ENCODE results near the gene CXCR5.
"Not testable (repeated sequence)": the region's sequence is repeated elsewhere in the genome, so short reads cannot be mapped to it uniquely, and the experiment has no call there.

The CXCR5 gene, protein sequence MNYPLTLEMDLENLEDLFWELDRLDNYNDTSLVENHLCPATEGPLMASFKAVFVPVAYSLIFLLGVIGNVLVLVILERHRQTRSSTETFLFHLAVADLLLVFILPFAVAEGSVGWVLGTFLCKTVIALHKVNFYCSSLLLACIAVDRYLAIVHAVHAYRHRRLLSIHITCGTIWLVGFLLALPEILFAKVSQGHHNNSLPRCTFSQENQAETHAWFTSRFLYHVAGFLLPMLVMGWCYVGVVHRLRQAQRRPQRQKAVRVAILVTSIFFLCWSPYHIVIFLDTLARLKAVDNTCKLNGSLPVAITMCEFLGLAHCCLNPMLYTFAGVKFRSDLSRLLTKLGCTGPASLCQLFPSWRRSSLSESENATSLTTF

GRCh38 chr11:118883368-118884071 lies at the start of gene CXCR5:
Gene CXCR5, plus strand, starts transcription at chr11:118883892. Its CDS starts 50 bp downstream, at chr11:118883942.
- DNase-seq (ENCODE audit: low read depth in 2 of 2): no peak

GRCh38 chr11:118834427-118835028 lies 49.2 kb upstream of the CXCR5 start:
- DNase-seq (ENCODE audit: low read depth in 2 of 2): no peak

GRCh38 chr11:118837868-118838267 lies 45.8 kb upstream of the CXCR5 start:
- DNase-seq (ENCODE audit: low read depth in 2 of 2): no peak

- DNase-seq (ENCODE audit: low read depth in 2 of 2): no peak
These were observed 44.7 kb upstream of the CXCR5 start for GRCh38 chr11:118838905-118839553.

DNA sequence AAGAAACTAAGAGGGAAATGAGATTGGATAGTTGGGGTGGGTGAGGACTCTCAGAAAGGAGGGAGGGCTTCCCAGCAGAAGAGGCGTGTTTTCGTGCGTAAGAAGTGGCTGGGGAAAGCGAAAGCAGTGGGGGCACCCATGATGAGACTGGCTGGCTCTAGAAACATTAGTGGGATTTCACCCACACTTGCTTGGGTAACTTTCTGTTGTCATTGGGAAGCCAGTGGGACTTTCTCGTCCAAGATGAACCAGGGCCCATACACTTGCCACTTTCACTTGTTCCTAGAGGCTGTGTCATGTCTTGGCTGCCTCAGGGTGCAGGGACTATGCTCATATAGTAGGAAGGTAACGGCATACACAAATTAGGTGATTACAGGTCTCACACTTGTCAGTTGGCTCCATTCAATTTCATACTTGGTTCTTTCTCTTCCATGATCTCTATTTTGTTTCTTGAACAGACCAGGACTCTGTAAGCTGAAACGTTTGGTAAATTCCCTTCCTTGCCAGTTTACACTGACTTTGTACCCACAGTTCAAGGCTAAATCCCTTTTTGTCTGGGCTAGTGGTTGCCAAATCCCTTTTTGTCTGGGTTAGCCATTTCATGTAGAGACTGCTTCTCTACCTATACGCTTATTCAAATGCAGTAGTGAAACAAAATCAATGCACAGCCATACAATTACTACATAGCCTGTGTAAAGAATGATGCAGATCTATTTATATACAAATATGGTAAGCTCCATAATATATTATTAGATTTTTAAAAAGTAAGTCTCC lies 42.0 kb upstream of the CXCR5 start:
- peak in 1 of 2 donors; percentile 8 for DNase-seq (ENCODE audit: low read depth in 2 of 2)

- DNase-seq (ENCODE audit: low read depth in 2 of 2): no peak
These were observed 41.3 kb upstream of the CXCR5 start for GRCh38 chr11:118842369-118842768.

GRCh38 chr11:118842843-118843242 lies 40.8 kb upstream of the CXCR5 start:
- DNase-seq (ENCODE audit: low read depth in 2 of 2): not testable (repeated sequence)

DNA sequence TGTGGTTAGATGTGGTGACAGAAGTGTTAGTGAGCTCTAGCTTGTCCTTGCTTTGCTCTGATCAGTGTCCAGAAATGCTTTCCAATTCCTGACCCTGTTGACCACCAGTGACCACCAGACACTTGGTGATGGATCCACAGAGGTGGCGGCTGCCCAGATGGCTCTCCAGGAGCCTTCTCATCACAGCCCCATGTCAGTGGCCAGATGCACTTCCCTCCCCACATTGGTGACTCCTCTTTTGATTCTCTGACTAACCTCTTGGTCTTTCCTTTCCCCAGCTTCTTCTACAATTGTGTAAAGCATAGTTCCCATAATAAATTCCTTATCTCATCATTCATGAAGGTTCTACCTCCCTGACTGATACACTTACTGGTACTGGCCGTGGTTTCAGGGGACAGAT lies 40.1 kb upstream of the CXCR5 start:
- DNase-seq (ENCODE audit: low read depth in 2 of 2): no peak

DNA sequence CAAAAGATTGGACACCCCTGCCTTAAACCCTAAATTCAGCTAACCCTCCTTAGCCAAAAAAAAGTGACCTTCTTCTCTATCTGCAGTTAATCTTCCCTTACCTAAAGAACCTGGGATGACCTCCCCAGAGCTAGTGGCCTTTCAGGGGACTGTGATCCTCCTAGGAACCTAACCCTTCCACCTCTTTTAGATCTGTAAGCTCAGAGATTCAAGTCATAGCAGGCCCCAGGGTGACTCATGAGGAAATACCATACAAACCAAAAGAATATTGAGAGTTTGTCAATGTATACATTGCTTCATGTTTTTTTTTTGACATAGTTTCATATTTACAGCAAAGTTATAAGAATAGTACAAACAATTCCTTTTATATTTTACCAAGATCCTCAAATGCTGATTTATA lies 38.3 kb upstream of the CXCR5 start:
- DNase-seq (ENCODE audit: low read depth in 2 of 2): no peak

GRCh38 chr11:118846181-118846935 lies 37.3 kb upstream of the CXCR5 start:
- DNase-seq (ENCODE audit: low read depth in 2 of 2): no peak

DNA sequence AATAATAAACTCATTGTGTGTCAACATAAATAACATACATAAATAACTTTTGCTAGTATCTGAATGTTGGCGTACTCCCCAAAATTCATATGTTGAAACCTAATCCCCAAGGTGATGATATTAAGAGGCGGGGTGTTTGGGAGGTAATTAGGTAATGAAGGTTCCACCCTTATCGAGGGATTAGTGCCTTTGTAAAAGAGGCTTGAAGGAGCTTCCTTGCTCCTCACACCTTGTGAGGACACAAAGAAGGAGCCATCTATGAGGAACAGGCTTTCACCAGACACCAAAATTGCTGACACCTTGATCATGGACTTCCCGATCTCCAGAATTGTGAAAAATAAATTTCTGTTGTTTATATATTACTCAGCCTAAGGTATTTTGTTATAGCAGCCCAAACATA lies 33.9 kb upstream of the CXCR5 start:
- no peak for DNase-seq (ENCODE audit: low read depth in 2 of 2)

GRCh38 chr11:118851970-118852369 lies 31.7 kb upstream of the CXCR5 start:
- no peak for DNase-seq (ENCODE audit: low read depth in 2 of 2)

DNA sequence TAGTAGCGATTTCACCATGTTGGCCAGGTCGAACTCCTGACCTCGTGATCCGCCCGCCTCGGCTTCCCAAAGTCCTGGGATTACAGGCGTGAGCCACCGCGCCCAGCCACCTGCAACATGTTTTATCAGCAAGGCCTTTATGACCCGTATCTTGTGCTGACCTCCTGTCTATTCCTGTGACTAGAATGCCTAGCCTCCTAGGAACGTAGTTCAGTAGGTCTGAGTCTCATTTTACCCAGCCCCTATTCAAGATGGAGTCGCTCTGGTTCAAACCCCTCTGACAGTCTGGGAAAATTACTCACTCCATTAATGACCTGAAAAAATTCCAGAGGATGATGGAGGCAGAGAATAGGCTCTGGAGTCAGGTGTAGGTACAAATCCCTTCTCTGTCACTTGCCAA lies 30.0 kb upstream of the CXCR5 start:
- DNase-seq (ENCODE audit: low read depth in 2 of 2): no peak

DNA sequence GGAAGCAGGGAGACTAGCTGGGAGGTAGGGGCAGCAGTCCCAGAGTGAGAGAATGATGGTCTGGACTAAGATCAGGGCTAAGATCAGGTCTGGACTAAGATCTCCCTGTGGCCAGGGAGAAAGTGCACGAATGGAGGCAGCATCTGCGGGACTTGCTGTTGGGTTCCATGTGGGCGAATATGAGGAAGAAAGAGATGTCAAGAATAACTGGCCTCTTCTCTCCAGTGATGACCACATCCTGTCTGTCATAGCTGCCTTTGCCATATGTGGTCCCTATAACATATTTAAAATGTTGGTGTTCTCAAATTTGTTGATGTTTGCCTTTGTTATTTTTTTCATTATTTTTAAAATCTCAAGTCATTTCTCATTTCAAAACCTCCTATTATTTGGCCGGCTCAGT lies 27.4 kb upstream of the CXCR5 start:
- DNase-seq (ENCODE audit: low read depth in 2 of 2): no peak

- DNase-seq (ENCODE audit: low read depth in 2 of 2): no peak
These were observed 26.3 kb upstream of the CXCR5 start for GRCh38 chr11:118857385-118857784.

- DNase-seq (ENCODE audit: low read depth in 2 of 2): no peak
These were observed 23.7 kb upstream of the CXCR5 start for GRCh38 chr11:118859973-118860372.

DNA sequence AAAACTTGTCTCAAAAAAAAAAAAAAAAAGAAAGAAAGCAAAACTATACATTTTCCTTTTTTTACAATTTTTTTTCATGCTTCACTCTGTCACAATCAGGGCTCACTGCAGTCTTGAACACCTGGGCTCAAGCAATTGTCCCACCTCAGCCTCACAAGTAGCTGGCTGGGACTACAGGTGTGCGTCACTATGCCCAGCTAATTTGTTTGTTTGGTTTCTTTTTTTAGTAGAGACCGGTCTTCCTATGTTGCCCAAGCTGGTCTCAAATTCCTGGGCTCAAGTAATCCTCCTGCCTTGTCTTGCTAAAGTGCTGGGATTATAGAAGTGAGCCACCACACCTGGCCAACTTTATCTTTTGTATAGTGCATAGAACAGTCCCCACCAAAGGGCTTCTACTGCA lies 15.0 kb upstream of the CXCR5 start:
- DNase-seq (ENCODE audit: low read depth in 2 of 2): no peak

- DNase-seq (ENCODE audit: low read depth in 2 of 2): no peak
These were observed 13.0 kb upstream of the CXCR5 start for GRCh38 chr11:118870396-118871343.

DNA sequence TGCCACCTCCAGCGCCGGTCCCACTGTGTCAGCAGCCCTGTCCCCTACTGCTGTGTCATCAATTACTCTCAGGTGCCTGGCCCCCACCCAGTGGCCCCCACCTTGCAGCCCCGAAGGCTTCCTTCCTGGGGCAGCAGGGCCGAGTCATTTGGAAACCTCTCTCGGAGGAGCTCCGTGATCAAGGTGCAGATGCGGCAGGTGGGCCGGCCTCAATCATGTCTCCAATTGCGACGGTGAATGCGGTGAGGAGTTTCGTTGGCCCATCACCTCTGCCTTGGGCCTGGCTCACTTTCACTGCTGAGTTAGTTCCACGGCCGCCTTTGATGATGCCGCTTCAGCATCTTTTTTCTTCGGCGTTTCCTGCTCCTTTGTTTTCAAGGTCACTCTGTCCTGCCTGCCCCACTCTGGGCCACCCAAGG lies 11.3 kb upstream of the CXCR5 start:
- DNase-seq (ENCODE audit: low read depth in 2 of 2): no peak

- DNase-seq (ENCODE audit: low read depth in 2 of 2): no peak
These were observed 9.9 kb upstream of the CXCR5 start for GRCh38 chr11:118873804-118874203.

Data from stimulated activated CD8-positive, alpha-beta memory T cell treated with anti-CD3 and anti-CD28 coated beads, Interleukin-7, amount 100 ng/mL, for 4 hours (primary cell).